GM19395 (cell line): ENCODE data around the gene RGCC.

Experiments
- ATAC-seq: cut with Tn5 transposase; IDR thresholded peaks from one replicate; pipeline ENCODE4 v1.9.1; 2021; ENCODE audit warnings: mild to moderate bottlenecking, moderate library complexity; ENCODE audit not compliant: unreplicated experiment

RGCC gene

DNA sequence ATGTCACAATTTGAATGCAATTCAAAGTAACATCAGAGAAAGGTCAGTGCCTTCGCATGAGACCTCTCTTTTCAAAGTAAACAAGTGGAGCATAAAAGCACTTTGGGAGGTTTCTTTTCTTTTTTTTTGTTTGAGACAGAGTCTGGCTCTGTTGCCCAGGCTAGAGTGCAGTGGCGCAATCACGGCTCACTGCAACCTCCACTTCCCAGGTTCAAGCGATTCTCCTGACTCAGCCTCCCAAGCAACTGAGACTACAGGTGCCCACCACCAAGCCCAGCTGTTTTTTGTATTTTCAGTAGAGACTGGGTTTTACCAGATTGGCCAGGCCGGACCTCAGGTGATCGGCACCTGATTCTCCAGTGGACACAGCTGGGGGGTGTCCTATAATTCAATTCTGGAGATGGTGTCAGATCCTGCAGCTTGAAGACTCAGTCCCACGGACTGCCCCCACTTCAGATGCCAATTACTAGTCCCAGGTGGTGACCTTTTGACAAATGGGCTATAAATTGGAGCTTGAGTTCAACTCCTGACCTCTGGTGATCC lies 57.6 kb downstream of the RGCC start:
- ATAC-seq, result no peak

DNA sequence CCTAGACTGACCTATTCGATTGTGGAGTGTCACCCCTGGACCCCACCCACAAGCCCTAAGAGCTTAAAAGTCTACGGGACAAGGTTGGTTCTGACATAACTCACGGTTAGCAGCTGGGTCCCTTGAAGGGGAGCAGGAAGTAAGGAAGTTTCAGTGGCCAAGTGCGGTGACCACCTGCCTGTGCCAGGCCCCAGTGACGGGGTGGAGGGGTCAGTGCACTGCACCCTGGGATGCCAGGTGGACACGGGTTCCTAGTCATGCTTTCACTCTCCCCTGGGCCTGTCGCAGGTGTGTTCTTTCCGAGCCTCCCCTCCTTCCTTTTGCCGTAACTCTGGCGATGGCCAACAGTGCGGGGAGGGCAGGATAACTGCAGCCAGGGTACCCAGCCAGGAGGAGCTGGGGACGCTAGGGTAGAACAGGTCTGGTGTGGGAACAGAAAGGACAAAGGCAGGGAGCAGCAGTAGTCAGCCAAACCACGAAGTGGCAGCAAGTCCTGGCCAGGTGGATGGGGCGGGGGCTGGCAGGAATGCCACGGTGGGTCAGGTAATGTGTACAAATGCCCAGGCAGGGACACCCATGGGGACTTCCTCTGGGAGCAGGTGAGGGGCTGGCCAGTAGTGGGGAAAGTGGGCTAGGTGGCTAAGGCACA lies 58.3 kb downstream of the RGCC start:
- ATAC-seq, result no peak

DNA sequence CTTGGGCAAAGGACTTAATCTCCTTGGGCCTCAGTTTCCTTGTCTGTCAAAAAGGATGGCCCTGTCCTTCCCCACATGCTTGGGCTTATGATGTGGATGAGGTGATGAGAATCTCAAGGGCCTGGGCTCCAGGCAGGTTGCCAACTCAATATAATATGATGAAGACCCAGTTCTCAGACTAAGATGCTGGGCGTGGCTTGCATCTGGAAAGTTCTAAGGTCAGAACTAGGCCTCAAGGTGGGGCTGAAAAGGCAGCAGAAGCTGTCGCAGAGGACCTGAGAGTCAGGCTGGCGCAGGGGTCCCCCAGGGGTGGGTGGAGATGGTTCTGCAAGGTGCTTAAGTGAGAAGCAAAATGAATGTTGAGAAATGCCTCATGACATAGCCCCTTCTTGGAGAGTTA lies 58.8 kb downstream of the RGCC start:
- ATAC-seq, result no peak

DNA sequence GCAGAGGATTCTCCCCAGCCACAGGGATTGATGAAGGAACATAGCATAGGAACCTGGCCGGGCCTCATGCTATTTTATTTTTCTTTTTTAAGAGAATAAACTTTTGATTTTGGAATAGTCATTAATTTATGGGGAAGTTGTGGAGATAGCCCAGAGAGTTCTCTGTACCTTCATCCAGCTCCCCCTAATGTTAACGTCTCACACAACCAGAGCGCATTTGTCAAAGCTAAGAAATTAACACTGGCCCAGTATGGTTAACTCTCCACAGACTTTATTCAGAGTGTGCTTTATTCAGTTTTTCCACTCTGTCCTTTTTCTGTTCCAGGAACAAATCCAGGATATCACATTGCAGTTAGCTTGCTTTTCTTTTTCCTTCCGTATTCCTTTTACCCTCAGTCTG lies 59.4 kb downstream of the RGCC start:
- ATAC-seq, result no peak

DNA sequence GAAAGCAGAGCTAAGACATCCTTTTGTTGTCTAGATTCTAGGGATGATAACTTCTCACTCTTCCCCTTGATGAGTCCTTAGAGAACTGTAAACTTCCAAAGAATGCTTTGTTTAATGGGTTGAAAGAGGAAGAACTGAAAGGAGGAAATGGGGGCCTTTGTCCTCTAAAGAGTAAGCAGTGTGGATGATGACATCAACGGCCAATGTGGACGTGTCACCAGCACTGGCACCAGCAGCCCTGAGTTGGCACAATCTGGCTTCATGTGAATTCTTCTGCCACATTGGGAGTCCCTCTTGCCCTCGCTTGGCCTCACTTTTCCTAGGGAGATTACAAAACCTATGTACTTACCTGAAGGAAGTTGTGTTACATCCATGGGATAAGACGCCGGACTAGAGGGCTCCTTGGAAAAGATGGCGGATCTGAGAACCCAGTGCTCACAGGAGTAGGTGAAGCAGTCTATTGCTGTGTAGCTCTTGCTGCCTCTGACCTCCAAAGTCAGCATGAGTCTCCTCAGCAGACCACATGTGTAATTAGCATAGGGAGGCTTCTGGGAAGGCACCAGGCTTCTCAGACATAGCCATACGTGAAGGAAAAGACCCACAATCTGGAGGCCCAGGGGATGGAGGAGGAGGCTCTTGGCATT lies 62.8 kb downstream of the RGCC start:
- ATAC-seq, result no peak
